Stimulated activated CD4-positive, alpha-beta T cell treated with anti-CD3 and anti-CD28 coated beads, Interleukin-15, amount 100 ng/mL, for 1 hour (primary cell): ENCODE measurements around the gene STAB2.

Source experiments
- DNase-seq, 2 donors: peaks; one replicate each; pipeline ENCODE4 v3.0.0-alpha.2; 2020; ENCODE audit warnings: low read depth in 1 of 2, low spot score in 1 of 2

STAB2 gene

GRCh38 chr12:103688376-103689063 is 101.4 kb downstream of the STAB2 start:
- no peak for DNase-seq

- DNase-seq = no peak
These were observed 103.4 kb downstream of the STAB2 start for GRCh38 chr12:103690426-103690825.

GRCh38 chr12:103691063-103691462 is 104.0 kb downstream of the STAB2 start:
- DNase-seq = no peak

- no peak for DNase-seq
These were observed 109.0 kb downstream of the STAB2 start for GRCh38 chr12:103696101-103696500.

- DNase-seq = no peak
These were observed 111.1 kb downstream of the STAB2 start for GRCh38 chr12:103697971-103698751.

- DNase-seq = no peak
These were observed 111.9 kb downstream of the STAB2 start for GRCh38 chr12:103698752-103699560.

- no peak for DNase-seq
These were observed 118.0 kb downstream of the STAB2 start for GRCh38 chr12:103705098-103705497.

- no peak for DNase-seq
These were observed 118.9 kb downstream of the STAB2 start for GRCh38 chr12:103705927-103706326.

- no peak for DNase-seq
These were observed 120.4 kb downstream of the STAB2 start for GRCh38 chr12:103707446-103707845.

- DNase-seq = no peak
These were observed 123.5 kb downstream of the STAB2 start for GRCh38 chr12:103710544-103710943.

GRCh38 chr12:103712216-103712615 is 125.1 kb downstream of the STAB2 start:
- DNase-seq = no peak

GRCh38 chr12:103715494-103715893 is 128.4 kb downstream of the STAB2 start:
- no peak for DNase-seq

- no peak for DNase-seq
These were observed 129.6 kb downstream of the STAB2 start for GRCh38 chr12:103716517-103717196.

- DNase-seq = no peak
These were observed 138.3 kb downstream of the STAB2 start for GRCh38 chr12:103725398-103725797.

GRCh38 chr12:103727638-103728037 is 140.6 kb downstream of the STAB2 start:
- no peak for DNase-seq

GRCh38 chr12:103728323-103728722 is 141.2 kb downstream of the STAB2 start:
- no peak for DNase-seq

GRCh38 chr12:103729499-103729898 is 142.4 kb downstream of the STAB2 start:
- DNase-seq = no peak

- no peak for DNase-seq
These were observed 144.5 kb downstream of the STAB2 start for GRCh38 chr12:103731539-103731938.

GRCh38 chr12:103734863-103735262 is 147.8 kb downstream of the STAB2 start:
- DNase-seq = no peak

GRCh38 chr12:103735291-103735690 is 148.2 kb downstream of the STAB2 start:
- no peak for DNase-seq

GRCh38 chr12:103736572-103736971 is 149.5 kb downstream of the STAB2 start:
- no peak for DNase-seq
